DMS 273 treated with DMSO at 0.1 percent for 48 hours (cell line): ENCODE measurements around the gene SPP2.

Source experiments
- DNase-seq: peaks from one replicate; lab custom pipeline; 2025; lab: John Stamatoyannopoulos, UW

The SPP2 gene

GRCh38 chr2:234092344-234092743, 41.8 kb downstream of the SPP2 start:
- DNase-seq: no peak

- DNase-seq: no peak
Observed at GRCh38 chr2:234095301-234095700, 44.8 kb downstream of the SPP2 start.

- DNase-seq: no peak
Observed at GRCh38 chr2:234096164-234096563, 45.7 kb downstream of the SPP2 start.

GRCh38 chr2:234098681-234099080, 48.2 kb downstream of the SPP2 start:
- no peak for DNase-seq

GRCh38 chr2:234099266-234099665, 48.8 kb downstream of the SPP2 start:
- DNase-seq: no peak

- no peak for DNase-seq
Observed at GRCh38 chr2:234100686-234101085, 50.2 kb downstream of the SPP2 start.

- DNase-seq: no peak
Observed at GRCh38 chr2:234102112-234102511, 51.6 kb downstream of the SPP2 start.

- DNase-seq: no peak
Observed at GRCh38 chr2:234107861-234108260, 57.4 kb downstream of the SPP2 start.

- DNase-seq: no peak
Observed at GRCh38 chr2:234109321-234109720, 58.8 kb downstream of the SPP2 start.

- DNase-seq: no peak
Observed at GRCh38 chr2:234110219-234110618, 59.7 kb downstream of the SPP2 start.

GRCh38 chr2:234111523-234111922, 61.0 kb downstream of the SPP2 start:
- no peak for DNase-seq

GRCh38 chr2:234116010-234116409, 65.5 kb downstream of the SPP2 start:
- no peak for DNase-seq

GRCh38 chr2:234121999-234122398, 71.5 kb downstream of the SPP2 start:
- DNase-seq: no peak

GRCh38 chr2:234125451-234126145, 75.1 kb downstream of the SPP2 start:
- no peak for DNase-seq

GRCh38 chr2:234126146-234126470, 75.6 kb downstream of the SPP2 start:
- no peak for DNase-seq
